AG04449 (cell line): ENCODE results near the gene RTN4.

Experiments used
- CTCF ChIA-PET: fragments of 350-600 bp; formaldehyde crosslinking; extraction: SDS; loops from one replicate; lab custom pipeline; 2021; ENCODE audit warnings: antibody characterized with exemption; lab: Yijun Ruan, JAX
- POLR2A ChIA-PET: fragments of 400-600, 350-600 bp; formaldehyde crosslinking; extraction: SDS; loops from one replicate; lab custom pipeline; 2020; ENCODE audit warnings: antibody characterized with exemption, inconsistent platforms; lab: Yijun Ruan, JAX
- DNase-seq: peaks from one replicate; pipeline ENCODE4 v3.0.0-alpha.2; 2010; ENCODE audit warnings: low read depth, low spot score
- H3K4me3 ChIP-seq: 2 replicates; pipeline ENCODE4 v1.5.1; 2011; ENCODE audit warnings: low read depth, mild to moderate bottlenecking, control low read depth, low read length
- CTCF ChIP-seq: IDR thresholded peaks from one replicate; pipeline ENCODE4 v1.5.1; 2011; ENCODE audit warnings: mild to moderate bottlenecking, moderate library complexity, low read length, control low read depth, inconsistent platforms; ENCODE audit not compliant: insufficient read depth; ENCODE audit errors: missing control alignments

Gene RTN4

GRCh38 chr2:54924121-54924520 lies 126.1 kb downstream of the RTN4 start:
- H3K4me3 ChIP-seq = no peak overlapping the region
- DNase-seq = no peak
- POLR2A ChIA-PET = no interaction called here
- CTCF ChIA-PET = no interaction called here
- no peak for TF ChIP-seq CTCF
